HG02840 (cell line): Measurements from ENCODE around the gene MVB12B.

Experiments
- ATAC-seq: cut with Tn5 transposase; IDR thresholded peaks from one replicate; pipeline ENCODE4 v1.9.1; 2021; ENCODE audit warnings: mild to moderate bottlenecking, moderate library complexity, moderate number of reproducible peaks; ENCODE audit not compliant: unreplicated experiment, low FRiP score

Gene MVB12B

DNA sequence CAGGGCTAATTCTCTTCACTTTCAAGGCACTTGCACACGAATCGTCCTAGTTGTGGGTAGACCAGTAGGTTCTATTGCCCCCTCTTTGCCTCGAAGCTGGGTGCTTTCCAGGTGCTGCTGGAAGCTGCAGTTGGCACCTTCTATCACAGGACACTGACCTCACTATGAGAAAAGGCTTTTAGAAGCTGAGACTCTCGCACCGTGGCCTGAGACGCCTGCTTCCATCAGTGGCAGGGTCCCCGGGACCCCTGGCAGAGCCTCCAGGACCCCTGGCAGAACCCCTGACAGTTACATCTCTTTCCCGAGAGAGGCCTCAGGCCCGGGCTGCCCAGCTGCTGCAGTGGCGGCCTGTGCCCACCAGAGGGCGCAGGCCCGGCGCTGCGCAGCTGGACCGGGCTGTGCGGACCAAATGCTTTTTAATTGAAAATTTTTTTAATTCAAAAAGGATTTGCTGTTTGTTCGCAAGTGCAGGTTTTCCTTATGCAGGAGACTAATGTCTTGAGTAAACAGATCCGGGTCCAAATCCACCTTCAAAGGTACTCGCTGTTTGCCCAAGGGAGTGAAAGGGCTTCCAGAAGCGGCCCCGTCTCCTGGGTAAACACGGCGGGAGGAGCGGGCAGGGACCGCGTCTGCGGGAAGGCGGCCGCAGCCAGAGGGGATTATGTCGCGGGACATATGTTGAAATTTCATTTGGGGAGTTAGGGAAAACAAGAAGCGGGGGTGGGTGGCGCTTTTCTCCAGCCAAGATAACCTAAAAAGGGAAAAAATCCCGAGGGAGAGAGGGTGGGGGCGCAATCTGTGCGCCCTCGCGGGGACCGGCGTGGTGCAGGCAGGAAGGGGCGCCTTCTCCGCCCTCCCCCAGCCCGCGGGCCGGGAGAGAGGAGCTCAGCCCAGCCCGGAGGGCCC lies 172.6 kb downstream of the MVB12B start:
- ATAC-seq = no peak

- ATAC-seq = no peak
Observed at GRCh38 chr9:126499911-126500599, 173.4 kb downstream of the MVB12B start.

GRCh38 chr9:126500600-126501382 lies 174.2 kb downstream of the MVB12B start:
- ATAC-seq = no peak

DNA sequence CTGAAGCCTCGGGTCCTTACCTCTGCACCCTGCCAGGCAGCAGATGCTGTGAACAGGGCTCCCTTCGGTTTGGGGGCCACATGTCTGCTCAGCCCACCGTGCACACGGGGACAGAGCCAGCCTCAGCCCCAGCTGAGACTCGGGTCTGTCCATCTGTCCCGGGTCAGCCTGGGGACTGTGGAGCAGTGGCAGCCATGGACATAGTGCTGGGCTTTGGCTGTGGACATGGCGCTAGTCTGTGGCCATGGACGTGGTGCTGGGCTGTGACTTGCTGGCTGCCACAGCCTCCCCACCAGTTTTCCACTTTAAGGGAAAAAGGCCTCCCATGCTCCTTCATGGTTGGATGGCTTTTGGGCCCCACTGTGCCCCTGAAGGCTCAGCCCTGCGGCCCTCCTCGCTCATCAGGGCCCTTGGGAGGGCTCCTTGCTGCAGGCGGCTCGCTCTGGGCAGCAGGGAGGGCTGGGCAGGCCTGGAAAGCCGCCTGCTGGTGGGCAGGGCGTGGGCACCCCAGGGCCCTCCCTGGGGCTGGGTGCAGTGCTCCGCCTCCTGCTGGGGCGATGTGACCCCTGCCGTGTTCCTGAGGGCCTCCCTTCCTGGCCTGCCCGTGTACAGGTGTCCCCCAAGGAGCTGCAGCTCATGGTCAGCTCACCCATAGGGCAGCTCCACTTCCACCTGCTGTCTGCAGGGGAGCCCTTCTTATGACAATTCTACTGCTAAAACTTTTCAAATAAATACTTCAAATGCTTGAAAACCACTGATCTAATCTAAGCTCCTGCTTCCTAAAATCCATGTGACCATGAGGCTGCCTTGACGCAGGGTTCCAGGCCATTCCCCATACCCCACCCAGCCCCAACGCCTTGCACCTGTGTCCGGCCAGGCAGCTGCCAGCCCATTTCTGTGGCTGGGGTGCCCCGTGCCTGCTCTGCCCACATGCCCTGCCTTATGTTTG lies 175.0 kb downstream of the MVB12B start:
- no peak for ATAC-seq

- no peak for ATAC-seq
Observed at GRCh38 chr9:126502417-126503332, 176.0 kb downstream of the MVB12B start.

- no peak for ATAC-seq
Observed at GRCh38 chr9:126503333-126504085, 176.9 kb downstream of the MVB12B start.

GRCh38 chr9:126504086-126504976 lies 177.7 kb downstream of the MVB12B start:
- no peak for ATAC-seq

DNA sequence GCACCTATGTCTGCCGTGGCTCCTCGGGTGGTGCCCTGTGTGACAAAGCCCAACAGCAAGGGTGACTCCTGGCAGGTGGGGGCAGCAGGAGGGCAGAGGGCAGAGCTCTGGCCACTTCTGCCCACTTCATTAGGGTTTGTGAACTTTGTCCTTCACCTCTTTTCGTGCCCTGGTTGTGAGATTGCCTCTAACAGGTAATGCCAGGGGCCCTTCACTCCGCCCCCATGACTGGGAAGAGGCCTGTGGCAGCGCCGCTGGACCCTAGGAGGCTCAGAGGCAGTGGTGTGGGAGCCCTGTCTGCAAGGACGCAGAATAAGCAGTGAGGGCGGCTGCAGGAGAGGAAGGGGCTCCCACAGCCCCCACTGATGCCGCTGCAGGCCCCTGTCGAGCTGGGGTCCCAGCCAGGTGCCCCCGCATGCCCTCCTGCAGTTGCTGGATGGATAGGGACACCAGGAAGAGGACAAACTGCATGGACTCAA lies 178.4 kb downstream of the MVB12B start:
- no peak for ATAC-seq

- no peak for ATAC-seq
Observed at GRCh38 chr9:126505697-126506346, 179.2 kb downstream of the MVB12B start.

DNA sequence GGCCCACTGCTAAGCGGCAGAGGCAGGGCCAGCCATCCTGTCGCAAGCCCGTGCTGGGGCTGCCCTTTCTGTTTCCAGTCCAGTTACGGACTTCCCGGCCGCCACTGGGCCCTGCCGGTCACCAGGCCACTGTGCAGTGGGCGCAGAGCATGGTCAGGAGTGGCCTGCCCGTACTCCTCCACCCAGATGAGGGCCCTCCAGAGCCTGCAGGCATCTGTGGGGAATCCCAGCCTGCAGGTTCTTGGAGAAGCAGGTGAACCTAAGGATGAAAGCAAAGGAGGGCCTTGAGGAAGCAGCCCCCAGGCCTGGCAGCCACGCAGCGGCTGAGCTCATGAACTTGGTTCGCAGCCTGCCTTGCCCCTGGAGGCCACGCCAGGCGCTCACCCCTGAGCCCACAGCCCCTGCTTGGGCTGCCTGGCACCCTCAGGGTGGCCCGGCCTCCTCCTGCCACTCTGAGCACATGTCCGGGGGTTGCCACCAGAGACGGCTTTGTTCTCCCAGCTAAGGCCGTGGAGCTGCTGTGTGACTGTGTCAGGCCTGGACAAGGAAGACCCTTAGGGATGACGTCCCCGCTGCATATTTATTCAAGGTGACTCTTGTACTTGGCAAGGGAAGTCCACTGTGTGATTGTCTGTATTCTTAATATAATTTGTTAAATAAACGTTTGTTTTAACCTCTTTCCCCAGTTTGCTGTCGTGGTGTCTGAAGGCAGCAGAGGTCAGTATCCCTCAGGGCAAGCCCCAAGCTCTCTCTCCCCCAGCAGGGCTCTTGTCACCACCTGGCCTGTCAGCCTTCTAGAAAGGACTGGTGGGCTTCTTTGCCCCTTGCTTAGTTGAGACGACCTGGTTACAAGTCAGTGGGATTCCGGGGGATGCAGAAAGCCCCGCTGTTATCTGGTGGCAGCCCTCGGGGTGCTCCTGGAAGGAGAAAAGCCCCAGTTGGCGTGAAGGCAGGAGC lies 180.0 kb downstream of the MVB12B start:
- ATAC-seq = no peak

- no peak for ATAC-seq
Observed at GRCh38 chr9:126507318-126508109, 180.9 kb downstream of the MVB12B start.

- no peak for ATAC-seq
Observed at GRCh38 chr9:126508171-126508591, 181.6 kb downstream of the MVB12B start.

DNA sequence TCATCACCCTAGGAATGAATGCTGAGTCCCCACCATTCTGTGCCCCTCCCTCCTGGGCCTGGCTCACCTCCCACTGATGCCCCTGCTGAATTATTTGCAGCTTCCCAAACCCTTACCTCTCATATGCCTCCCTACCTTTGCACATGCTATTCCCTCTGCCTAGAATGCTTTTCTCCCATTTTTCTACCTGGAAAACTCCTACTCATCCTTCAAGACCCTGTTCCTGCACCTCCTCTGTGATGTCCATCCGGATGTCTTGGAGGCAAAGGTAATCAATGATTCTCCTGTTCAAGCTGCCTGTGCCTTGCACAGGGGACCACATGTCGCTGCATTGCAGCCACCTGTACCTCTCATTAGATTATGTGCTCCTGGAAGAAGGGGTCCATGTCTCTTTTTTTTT lies 182.3 kb downstream of the MVB12B start:
- ATAC-seq = no peak

DNA sequence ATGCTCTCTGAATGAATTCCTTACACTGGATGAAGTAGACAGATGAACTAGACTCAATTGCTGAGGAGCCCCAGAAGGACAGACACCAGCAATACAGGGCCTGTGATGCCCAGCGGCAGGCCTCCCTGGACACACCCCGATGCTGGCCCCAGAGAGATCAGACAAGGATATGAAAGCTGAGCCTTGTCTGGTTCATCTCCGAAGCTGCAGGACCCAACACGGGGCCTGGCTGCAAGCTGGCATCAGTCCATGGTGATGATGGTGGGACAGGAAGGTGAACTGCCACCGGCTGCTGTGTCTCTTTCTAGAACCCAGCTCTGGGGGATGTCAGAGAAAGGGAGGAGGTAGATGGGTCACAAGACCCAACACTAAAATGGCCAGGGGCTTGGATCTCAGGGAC lies 183.1 kb downstream of the MVB12B start:
- no peak for ATAC-seq

DNA sequence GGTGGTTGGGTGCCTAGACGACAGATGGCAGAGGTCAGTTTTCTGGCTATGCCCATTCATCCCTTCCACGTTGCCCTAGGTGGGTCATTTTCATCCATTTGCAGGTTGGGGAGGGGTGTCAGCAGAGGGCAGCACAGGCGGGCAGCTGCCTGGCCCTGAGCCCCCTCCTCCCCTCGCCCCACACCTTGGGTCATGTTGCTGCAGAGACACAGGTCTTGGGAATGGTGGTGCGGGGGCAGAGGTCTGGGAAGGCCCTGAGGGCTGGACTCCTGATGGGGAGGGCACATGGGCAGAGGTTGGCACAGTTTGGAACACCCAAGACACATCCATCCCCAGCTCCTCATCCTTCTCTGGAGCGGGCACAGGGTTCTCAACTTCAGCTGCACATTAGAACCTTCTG lies 183.9 kb downstream of the MVB12B start:
- ATAC-seq = no peak
